ENCODE results near the gene FTSJ1.
A peak's percentile ranks its signal among the peaks of the same experiment; 100 is the strongest.
"Not testable (repeated sequence)": the region's sequence is repeated elsewhere in the genome, so short reads cannot be mapped to it uniquely, and the experiment has no call there.

FTSJ1 gene, protein sequence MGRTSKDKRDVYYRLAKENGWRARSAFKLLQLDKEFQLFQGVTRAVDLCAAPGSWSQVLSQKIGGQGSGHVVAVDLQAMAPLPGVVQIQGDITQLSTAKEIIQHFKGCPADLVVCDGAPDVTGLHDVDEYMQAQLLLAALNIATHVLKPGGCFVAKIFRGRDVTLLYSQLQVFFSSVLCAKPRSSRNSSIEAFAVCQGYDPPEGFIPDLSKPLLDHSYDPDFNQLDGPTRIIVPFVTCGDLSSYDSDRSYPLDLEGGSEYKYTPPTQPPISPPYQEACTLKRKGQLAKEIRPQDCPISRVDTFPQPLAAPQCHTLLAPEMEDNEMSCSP

DNA sequence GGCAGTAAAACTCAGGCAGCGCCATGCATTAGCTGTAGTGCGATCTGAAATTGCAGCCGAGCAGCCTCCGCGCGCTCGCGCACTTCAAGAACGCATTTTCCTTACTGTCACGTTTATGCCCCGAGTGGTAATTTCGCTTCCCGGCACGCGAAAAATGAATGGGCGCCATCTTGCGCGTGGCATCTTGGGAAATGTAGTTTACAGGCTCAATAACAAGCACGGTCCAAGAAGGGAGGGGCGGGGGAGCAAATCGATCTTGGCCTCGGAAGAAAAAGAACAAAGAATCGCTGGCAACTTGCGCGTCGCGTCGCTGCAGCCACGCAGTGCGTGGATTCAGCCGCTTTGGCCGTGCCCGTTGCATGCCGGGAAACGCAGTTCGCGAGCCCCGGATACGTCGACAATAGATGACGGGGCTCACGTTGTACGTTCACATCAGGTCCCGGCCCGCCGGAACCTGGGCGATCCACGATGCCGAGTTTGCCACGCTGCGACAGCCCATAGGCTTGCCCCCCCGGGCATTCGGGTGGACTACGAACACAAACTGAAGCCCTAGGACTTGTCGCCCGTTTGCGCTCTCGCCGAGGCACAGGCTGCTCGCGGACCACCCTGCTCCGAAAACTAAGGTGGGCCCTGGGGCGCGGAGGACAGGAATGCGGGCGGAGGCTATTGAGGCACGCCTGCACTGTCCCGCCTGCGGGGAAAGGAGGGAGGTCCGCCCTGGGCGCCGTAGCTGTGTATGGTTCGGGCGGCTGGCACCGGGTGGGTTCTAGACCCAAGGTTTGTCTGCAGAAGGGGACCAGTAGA is at the start of gene FTSJ1:
TSS of gene FTSJ1 (plus strand) at position 426 of the 804 bp plus-strand sequence. CDS start 1,849 bp downstream, outside the sequence.
- peak; percentile 66 for DNase-seq

DNA sequence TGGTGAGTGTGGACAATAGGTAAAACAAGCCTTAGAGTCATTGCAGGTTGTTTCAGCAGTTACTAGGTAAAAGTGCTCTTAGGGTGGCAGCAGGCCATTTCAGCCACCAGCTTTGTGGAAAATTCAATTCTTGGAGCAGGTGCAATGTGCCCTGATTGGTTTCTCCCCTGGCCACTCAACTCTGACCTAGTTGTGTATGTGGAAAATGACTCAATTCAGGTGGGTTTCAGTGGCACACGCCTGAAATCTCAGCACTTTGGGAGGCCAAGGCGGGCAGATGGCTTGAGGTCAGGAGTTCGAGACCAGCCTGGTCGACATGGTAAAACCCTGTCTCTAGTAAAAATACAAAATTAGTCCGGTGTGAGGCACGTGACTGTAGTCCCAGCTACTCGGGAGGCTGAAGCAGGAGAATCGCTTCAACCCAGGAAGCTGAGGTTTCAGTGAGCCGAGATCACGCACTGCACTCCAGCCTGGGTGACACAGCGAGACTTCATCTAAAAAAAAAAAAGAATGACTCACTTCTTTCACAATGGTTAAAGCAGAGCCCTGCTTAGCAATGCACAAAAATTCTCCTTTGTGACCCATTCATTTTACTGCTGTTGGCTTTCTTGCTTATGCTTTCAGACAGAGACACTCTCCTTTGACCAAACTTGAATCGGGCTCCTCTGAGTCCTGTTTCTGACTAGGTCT is 48.8 kb upstream of the FTSJ1 start:
- DNase-seq: not testable (repeated sequence)

DNA sequence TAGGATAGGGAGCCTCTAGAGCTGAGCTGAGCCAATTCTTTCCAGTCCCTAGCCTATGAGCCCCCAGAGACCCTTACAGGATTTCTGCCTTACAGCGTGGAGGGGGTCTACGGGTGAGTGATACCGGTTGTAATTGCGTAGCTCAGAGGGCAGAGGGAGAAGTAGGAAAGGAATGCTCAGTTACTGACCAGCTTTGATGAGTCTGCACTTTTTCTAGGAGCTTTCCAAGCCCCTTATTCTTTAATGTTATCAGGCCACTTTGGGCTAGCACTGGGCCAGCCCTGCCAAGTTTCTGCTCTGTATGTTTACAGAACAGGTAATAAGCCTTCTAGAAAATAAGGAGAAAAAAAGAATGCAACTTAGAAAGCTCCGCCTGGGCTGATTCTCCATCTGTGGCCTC is 46.4 kb upstream of the FTSJ1 start:
- DNase-seq: not testable (repeated sequence)

DNA sequence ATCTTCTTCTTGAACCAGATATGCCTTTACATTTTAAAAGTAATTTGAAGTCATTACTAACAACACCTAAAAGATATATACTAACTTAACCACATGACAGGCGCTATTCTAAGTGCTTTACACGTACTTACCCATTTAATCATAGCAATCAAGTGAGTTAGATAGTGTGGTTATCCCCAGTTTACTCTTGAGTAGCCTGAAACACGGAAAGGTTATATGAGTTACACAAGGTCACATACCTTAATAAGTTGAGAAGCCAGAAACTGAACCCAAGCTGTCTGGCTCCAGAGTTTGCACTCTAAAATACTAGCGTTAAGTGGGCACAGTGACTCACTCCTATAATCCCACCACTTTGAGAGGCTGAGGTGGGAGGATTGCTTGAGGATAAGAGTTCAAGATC is 45.8 kb upstream of the FTSJ1 start:
- not testable (repeated sequence) for DNase-seq

DNA sequence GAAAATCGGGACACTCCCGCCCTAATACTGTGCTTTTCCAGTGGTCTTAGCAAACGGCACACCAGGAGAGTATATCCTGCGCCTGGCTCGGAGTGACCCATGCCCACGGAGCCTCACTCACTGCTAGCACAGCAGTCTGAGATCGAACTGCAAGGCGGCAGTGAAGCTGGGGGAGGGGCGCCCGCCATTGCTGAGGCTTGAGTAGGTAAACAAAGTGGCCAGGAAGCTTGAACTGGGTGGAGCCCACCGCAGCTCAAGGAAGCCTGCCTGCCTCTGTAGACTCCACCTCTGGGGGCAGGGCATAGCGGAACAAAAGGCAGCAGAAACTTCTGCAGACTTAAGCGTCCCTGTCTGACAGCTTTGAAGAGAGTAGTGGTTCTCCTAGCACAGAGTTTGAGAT is 42.3 kb upstream of the FTSJ1 start:
- not testable (repeated sequence) for DNase-seq

DNA sequence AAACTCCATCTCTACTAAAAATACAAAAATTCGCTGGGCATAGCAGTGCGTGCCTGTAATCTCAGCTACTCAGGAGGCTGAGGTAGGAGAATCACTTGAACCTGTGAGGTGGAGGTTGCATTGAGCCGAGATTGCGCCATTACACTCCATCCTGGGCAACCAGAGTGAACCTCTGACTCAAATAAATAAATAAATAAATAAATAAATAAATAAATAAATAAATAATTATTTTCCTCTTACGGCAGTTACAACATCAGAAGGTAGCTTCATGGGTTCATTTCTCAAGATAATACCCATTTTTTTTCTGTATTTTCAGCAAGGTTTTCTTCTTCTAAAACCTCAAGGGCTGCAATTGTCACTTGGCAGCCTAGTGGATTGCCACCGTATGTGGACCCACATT is 28.8 kb upstream of the FTSJ1 start:
- DNase-seq: not testable (repeated sequence)

DNA sequence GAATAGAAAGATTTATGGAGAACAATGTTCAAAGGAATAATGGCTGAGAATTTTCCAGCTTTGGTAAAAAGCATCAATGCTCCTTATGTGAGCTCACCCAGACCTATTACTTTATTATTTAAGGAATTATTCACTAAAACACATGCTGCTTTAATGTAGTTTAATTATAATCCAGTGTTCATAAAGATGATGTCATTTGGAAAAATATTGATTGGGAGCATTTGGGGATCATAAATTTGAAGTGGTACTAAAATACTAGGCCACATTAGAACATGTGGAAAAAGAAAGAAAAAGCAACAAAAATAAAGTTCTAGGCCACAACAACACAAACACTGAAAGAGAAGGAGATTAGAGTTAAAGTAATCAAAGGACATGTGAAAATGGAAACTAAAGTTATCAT is 25.9 kb upstream of the FTSJ1 start:
- DNase-seq: no peak

DNA sequence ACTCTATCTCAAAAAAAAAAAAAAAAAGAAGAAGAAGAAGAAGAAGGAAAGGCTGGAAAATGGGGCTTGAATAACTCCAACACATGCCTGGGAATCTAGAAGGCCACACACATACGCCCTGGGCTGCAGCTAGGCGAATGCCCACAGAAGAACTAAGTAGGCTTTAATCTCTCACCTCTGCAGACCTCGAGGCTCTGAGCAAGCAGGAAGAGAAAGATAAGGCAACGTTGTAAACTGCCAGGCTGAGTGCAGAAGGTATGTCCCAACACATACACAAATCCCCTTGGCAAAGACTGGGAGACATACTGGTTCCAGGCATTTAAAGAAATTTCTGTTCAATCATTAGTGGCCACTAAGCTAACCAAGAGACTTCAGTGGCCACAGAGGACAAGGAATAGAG is 24.3 kb upstream of the FTSJ1 start:
- DNase-seq: no peak

DNA sequence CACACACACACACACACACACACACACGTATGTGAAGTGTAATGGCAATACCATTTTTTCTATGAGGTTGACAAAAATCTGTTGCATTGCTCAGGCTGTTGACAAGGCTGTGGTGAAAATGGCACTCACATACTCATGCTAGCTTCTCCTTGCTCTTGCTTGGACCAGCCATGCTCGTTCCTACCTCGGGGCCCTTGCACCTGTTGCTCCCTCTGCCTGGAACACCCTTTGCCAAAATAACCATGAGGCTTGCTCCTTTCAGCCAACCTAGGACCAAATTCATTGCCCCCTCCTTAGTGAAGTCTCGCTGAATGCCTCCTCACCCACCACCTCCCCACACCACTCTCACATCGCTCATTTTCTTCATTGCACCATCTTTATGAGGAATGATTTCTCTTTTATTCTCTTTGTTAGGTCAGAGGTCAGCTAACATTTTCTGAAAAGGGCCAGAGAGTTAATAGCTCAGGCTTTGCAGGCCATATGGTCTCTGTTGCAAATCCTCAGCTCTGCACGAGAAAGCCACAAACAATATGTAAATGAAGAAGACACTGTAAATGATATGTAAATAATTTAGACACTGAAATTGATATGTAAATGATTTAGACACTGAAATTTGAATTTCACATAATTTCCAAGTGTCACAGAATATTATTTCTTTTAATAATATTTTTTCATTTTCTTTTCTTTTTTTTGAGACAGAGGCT is 19.2 kb upstream of the FTSJ1 start:
- no peak for DNase-seq

DNA sequence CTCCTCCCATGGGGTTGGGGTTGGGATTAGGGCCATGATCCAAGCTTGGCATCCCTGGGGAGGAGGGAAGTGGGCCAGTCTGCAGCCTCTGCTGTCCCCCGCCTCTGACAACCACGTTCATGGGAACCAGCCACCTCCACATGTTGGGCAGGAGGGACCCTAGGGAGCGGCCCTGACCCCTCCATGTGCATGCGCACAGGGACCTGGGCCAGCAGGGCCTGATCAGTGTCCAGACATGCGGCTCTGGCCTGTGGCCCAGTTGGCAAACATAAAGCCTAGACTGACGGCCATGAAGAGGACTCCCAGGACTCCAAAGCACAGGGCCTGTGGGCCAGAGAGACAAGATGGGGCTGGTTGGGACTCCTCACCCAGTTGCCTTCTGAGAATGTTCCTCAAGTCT is 17.3 kb upstream of the FTSJ1 start:
- no peak for DNase-seq

DNA sequence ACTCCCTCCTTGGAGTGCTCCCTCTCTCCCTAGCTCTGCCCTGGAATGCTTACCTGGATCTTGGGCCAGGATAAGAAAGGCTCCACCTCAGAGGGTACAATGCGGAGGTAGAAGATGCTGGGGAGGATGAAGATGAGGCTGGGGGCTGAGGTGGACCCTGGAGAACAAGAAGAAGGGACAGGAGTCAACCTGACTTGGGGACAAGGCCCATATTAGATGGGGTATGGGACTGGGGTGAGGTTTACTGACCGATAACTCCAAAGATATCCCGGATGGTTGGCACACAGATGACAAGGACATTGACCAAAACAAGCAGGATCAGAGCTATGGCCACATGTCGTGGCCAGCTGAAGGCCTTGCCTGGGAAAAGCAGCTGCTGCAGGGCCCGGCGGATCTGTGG is 16.5 kb upstream of the FTSJ1 start:
- no peak for DNase-seq

DNA sequence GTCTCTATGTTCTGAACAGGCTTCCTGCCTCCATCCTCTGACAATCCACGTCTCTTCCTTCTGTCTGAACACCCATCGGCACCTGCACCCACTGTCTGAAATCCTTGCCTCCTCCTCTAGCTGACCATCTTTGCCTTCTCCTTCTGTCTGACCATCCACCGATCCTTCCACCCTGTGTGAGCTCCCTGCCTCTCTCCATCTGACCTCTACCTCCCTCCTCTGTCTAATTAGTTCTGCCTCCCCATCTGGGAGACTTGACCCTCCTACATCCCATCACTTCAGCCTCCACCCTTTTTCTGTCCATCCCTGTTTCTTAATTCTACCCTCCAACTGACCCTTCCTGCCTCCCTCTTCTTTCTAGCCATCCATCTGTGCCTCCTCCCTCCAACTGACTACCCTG is 16.0 kb upstream of the FTSJ1 start:
- no peak for DNase-seq

DNA sequence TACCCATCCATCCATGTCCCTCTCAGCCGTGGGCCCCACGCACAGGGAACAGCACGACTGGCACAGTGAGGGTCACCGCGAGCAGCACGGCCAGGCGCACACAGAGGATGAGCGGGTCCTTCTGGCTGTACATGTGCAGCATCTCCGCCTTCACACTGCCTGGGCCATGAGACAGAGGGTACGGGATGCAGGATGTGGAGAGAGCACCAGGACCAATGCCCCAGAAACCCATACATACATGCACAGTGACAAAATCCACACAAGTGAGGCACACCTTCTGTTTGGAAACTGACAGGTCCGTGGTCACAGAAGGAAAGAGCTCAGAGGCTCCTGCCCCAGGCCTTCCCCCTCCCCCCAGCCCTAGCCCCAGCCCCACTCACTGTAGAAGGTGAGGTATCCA is 15.4 kb upstream of the FTSJ1 start:
- DNase-seq: no peak

DNA sequence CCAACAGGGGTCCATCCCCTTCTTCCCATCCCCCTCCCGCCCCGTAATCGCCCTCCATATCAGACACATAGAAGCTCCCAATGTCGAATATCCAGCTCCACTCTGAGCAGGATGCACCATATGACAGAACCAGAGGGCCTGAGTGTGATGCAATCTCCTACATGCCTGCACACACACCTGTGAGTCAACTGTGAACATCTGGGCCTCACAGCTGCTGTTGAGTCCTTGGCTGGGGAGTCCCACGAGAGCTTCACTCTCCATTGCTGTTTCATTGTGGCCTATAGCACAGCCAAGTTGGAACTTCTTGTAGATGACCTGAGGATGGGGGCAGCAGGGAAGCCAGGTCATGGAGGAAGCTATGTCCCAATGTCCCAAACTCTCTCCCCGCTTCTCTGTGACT is 14.2 kb upstream of the FTSJ1 start:
- DNase-seq: no peak

DNA sequence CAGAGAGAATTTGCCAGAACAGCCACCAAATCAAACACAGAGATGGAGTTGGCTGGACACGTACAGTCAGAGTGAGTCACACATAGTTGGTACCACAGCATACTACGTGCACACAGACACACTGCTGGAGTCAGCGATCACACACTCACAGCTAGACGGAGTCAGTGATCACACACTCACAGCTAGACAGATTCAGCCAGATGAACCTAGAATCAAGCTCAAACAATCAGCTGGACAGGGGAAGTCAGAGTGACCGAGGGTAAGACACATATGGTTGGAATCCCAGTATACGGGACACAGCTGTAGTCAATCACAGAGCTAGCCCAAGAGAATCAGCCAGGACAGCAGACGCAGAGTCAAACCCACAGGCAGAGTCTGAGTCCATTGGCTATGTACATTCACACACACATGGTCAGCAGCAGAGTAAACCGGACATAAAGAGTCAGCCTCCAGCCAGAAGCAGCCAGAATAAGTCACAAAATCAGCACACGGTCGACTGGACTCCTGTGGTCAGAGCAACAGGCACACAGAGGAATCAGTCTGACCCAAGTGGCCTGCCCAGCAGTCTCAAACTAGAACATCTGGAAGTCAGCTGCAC is 10.6 kb upstream of the FTSJ1 start:
- DNase-seq: no peak

DNA sequence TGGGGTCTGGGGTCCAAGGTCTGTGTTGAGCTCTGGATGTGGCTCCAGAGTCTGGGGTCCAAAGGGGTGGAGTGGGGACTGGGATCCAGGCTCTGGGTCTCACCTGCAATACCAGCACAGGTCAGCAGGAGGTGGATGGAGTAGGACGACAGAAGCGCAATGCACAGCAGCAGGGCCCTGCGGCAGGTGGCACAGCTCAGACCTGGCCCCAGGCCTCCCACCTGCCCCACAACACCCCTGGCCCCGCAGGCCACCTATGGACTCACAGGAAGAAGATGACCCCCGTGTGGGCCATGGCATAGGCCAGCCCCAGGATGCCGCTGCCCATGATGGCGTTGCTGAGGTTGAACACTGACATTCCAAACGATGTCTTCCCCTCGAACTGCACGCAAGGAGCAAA is 9.3 kb upstream of the FTSJ1 start:
- no peak for DNase-seq

DNA sequence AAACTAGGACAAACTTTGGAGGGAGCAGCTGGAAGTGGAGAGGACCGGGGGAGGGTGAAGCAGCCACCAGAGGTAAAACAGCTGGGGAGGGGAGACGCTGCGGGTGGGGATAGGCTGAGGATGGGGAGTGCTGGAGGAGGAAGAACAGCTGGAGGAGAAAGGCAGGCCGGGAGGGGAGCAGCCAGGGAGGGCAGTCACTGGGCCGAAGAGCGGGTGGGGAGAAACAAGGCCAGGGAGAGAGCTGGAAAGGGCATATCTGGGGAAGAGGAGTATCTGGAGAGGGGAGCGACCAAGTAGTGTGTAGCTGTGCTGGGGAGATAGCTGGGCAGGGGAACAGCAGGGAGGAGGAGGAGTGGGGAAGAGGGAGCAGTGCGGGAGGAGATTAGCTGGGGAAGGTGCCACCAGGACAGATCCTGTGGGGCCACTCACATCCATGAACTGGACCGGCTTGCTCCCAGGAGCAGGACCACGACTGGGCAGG is 8.7 kb upstream of the FTSJ1 start:
- DNase-seq: no peak

DNA sequence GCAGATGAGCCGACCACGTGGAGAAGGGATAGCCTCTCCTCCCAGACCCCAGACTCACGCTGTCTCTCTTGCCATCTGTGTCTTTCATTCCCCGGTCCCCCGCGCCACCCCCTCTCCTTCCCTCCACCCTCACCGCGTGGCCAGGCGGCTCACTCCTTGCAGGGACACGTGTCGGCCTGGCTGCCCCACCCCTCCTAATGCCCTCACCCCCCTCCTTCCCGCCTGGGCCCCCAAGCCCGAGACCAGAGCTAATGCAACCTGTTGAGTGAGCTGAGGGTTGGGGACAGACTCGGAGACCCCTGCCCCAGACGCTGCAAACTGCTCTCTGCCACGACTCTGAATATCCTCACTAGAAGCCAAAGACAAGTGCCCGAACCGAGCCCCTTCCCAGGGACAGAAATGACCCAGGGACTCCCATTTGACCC is 7.7 kb upstream of the FTSJ1 start:
- DNase-seq: no peak

DNA sequence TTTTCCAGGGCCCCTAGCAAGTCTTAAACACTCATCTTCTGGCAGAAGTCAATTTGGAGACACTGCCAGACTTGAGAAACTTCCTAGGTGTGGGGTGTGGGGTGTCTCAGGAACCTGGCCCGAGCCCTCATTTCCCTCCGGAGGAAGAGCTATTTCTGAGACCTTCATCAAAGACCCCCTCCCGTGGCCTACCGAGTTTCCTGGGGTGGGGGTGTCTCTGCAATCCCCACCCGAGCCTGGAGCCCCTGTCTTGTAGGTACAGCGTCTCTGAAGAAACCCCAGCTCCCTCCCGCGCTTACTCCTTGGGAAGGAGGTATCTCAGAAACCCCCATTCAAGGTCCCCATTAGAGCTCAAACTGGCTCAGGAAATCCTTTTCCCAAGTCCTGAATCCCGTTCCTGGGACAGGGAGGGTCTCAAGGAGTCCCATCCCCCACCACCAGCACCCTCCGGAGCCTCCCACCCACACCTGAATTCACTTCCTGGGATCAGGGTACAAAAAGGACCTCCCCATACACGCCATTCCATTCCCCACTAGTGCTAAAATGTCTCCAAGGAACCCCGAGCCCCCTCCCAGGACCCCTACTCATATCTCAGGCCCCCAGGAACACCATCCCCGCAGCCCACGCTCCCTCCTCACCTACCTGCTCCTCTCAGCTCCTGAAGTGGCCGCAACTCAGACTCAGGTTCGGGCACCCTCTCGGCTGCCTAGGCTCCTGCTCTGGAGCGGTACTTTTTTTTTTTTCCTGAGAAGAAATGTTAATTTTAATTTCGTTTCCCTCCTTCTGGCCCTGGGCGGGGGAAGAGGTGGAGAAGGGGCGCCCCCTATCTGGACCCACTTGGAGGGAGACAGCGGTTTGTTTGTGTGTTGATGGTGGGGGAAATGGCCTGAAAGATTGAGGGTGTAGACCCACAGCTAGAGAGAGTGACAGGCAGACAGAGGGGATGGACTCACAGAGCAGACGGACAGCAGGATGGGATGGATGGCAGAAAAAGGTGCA is 7.0 kb upstream of the FTSJ1 start:
- no peak for DNase-seq

DNA sequence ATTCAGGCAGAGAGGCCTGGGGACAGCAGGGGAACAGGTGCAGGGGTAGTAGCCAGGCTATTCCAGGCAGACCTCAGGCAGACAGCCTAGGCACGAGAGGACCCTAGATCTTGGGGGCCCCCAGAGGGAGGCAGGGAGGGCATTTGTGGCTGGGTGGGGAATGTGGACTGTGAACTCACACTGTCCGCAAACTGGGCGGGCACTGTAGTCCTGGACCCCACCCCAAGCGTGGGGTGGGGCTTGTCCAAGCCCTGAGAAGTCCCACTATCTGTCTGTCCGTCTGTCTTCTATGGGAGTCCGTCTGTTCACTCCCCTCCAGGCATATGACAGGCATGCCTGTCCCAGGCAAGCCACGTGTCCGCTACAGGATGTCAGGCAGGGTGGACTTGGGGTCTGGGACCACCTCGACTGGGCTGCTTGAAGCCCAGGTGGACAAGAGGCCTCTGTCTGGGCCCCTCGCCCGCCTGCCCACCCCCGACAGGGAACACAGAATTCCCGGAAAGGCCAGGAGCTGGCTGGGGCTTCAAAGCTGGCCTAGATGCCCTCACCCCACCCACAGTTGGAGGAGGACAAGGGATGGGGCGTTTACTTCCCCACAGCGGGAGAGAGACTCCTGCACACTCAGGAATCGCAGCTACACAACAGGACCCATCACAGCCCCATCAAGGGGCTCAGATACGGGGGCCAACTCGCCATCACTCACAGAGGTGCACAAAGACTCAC is 5.7 kb upstream of the FTSJ1 start, which contains the start of gene SLC38A5:
TSS of gene SLC38A5 (minus strand) at position 151 of the 723 bp plus-strand sequence. CDS start 2,336 bp downstream, outside the sequence.
- DNase-seq: no peak

DNA sequence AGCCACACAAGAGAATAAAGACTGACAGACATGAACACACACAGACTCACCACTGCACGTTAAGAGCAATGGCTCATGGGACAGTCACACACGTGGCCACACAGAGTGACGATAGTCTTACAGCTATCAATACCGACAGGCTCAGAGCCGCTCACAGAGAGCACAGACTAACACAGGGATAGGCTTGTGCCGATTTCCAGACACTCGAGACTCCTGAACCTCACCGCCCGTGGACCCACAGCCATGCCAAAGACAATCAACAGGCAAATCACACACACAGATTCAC is 5.2 kb upstream of the FTSJ1 start:
- DNase-seq: no peak
